Hepatocyte (in vitro differentiated cells): Measurements from ENCODE around the gene CFAP161.

Experiments
- CTCF ChIP-seq: fragments of 200-600 bp; sonication (generic); IDR thresholded peaks from 2 replicates; pipeline ENCODE4 v1.5.1; 2016; ENCODE audit warnings: antibody characterized with exemption, mild to moderate bottlenecking; ENCODE audit not compliant: poor library complexity
- EZH2 ChIP-seq: fragments of 200-600 bp; sonication (generic); IDR thresholded peaks from 2 replicates; pipeline ENCODE4 v1.6.1; 2016; ENCODE audit warnings: antibody characterized with exemption, mild to moderate bottlenecking, borderline replicate concordance

- TF ChIP-seq CTCF (no peak), EZH2 (no peak)
Observed at GRCh38 chr15:81161851-81162250, 27.8 kb downstream of the CFAP161 start.
